HepG2 (cell line): Measurements from ENCODE around the gene CIAO3. TPM values are rescaled to one million over a fixed set of nuclear protein-coding genes. Genes with fewer than 3 reads are reported as not detected.

ENCODE experiments used
- CAMTA2 ChIP-seq: sonication (generic); formaldehyde crosslinking; IDR thresholded peaks from 2 replicates; pipeline ENCODE4 v1.4.0; 2020; ENCODE audit warnings: mild to moderate bottlenecking, missing genetic modification reagents, borderline replicate concordance
- DNMT1 ChIP-seq: sonication (generic); formaldehyde crosslinking; IDR thresholded peaks from 2 replicates; pipeline ENCODE4 v1.5.1; 2020; ENCODE audit warnings: mild to moderate bottlenecking, missing genetic modification reagents
- E2F5 ChIP-seq: sonication (generic); formaldehyde crosslinking; conservative IDR thresholded peaks from 2 replicates; pipeline ENCODE4 v1.4.0; 2020; ENCODE audit warnings: missing genetic modification reagents
- GLI4 ChIP-seq: sonication (generic); formaldehyde crosslinking; IDR thresholded peaks from 2 replicates; pipeline ENCODE4 v1.5.1; 2020; ENCODE audit warnings: missing genetic modification reagents, mild to moderate bottlenecking, moderate library complexity, borderline replicate concordance
- HNRNPH1 ChIP-seq: fragments of 200-400 bp; formaldehyde crosslinking; optimal IDR thresholded peaks from 2 replicates; pipeline ENCODE3; 2017; ENCODE audit warnings: mild to moderate bottlenecking, low read depth, low read length
- NFE2L1 ChIP-seq: sonication (generic); formaldehyde crosslinking; IDR thresholded peaks from 2 replicates; pipeline ENCODE4 v1.4.0; 2020; ENCODE audit warnings: missing genetic modification reagents, mild to moderate bottlenecking, borderline replicate concordance
- NKX3-1 ChIP-seq: sonication (generic); formaldehyde crosslinking; IDR thresholded peaks from 2 replicates; pipeline ENCODE4 v1.5.0; 2020; ENCODE audit warnings: missing genetic modification reagents
- ONECUT2 ChIP-seq: sonication (generic); formaldehyde crosslinking; IDR thresholded peaks from 2 replicates; pipeline ENCODE4 v1.4.0; 2020; ENCODE audit warnings: missing genetic modification reagents
- PHF20 ChIP-seq: sonication (generic); formaldehyde crosslinking; IDR thresholded peaks from 2 replicates; pipeline ENCODE4 v1.5.0; 2020; ENCODE audit warnings: mild to moderate bottlenecking, missing genetic modification reagents
- PITX1 ChIP-seq: sonication (generic); formaldehyde crosslinking; IDR thresholded peaks from 2 replicates; pipeline ENCODE4 v1.5.1; 2020; ENCODE audit warnings: mild to moderate bottlenecking, missing genetic modification reagents
- TBX2 ChIP-seq: sonication (generic); formaldehyde crosslinking; IDR thresholded peaks from 2 replicates; pipeline ENCODE4 v1.5.0; 2020; ENCODE audit warnings: missing genetic modification reagents, mild to moderate bottlenecking, borderline replicate concordance
- TFE3 ChIP-seq: IDR thresholded peaks from 2 replicates; pipeline ENCODE4 v1.6.1; 2016
- THAP9 ChIP-seq: sonication (generic); formaldehyde crosslinking; IDR thresholded peaks from 2 replicates; pipeline ENCODE4; 2020; ENCODE audit warnings: missing genetic modification reagents, mild to moderate bottlenecking, borderline replicate concordance
- ZFP36 ChIP-seq: fragments of 150-350 bp; IDR thresholded peaks from 2 replicates; pipeline ENCODE4 v1.6.1; 2018; ENCODE audit warnings: borderline replicate concordance, low read length, low read depth; ENCODE audit not compliant: partially characterized antibody
- ZNF383 ChIP-seq: sonication (generic); formaldehyde crosslinking; IDR thresholded peaks from 2 replicates; pipeline ENCODE4 v1.4.0; 2020; ENCODE audit warnings: missing genetic modification reagents, mild to moderate bottlenecking, borderline replicate concordance
- ZNF468 ChIP-seq: sonication (generic); formaldehyde crosslinking; IDR thresholded peaks from 2 replicates; pipeline ENCODE4 v1.8.0; 2022; ENCODE audit warnings: mild to moderate bottlenecking, moderate library complexity, missing genetic modification reagents
- ZNF563 ChIP-seq: sonication (generic); formaldehyde crosslinking; IDR thresholded peaks from 2 replicates; pipeline ENCODE4 v1.8.0; 2022; ENCODE audit warnings: mild to moderate bottlenecking, moderate library complexity, missing genetic modification reagents
- ZNF747 ChIP-seq: sonication (generic); formaldehyde crosslinking; IDR thresholded peaks from 2 replicates; pipeline ENCODE4 v1.8.1; 2023; ENCODE audit warnings: missing genetic modification reagents, mild to moderate bottlenecking, borderline replicate concordance
- polyA plus RNA-seq, 8 experiments: library from polyadenylated mRNA; depleted of rRNA in 3 of 8; stranded (reverse) in 7 of 8; unstranded in 1 of 8; fragments of >200 nt; fragmentation: Illumina TruSeq in 4 of 8; extraction: Trizol in 4 of 8; gene quantifications; 2 replicates each; pipeline versions ENCODE4 v1.2.1 to v1.2.3, GENCODE V29; 2011 to 2016; ENCODE audit warnings: low read depth in 4 of 8, missing spikeins in 1 of 8, mixed read lengths in 1 of 8; ENCODE audit not compliant: insufficient read depth in 1 of 8
- total RNA-seq, 5 experiments: library from RNA; depleted of rRNA; stranded (reverse); fragments of >200 nt; fragmentation: Illumina TruSeq; extraction: Trizol; gene quantifications; 2 replicates each; pipeline ENCODE4 v1.2.3, GENCODE V29; 2016; ENCODE audit warnings: low read depth in 1 of 5
- TF ChIP-seq, protein P1 (sequence below): sonication (generic); formaldehyde crosslinking; IDR thresholded peaks from 2 replicates; pipeline ENCODE4 v1.9.0; 2021; ENCODE audit warnings: missing genetic modification reagents, mild to moderate bottlenecking, borderline replicate concordance

CIAO3 gene
- total and polyA plus RNA-seq, 2 of the 13 experiments (the other 11 are each of a cell fraction or from before 2014, with no cell fraction given), result 21.7 to 25.0 TPM

DNA sequence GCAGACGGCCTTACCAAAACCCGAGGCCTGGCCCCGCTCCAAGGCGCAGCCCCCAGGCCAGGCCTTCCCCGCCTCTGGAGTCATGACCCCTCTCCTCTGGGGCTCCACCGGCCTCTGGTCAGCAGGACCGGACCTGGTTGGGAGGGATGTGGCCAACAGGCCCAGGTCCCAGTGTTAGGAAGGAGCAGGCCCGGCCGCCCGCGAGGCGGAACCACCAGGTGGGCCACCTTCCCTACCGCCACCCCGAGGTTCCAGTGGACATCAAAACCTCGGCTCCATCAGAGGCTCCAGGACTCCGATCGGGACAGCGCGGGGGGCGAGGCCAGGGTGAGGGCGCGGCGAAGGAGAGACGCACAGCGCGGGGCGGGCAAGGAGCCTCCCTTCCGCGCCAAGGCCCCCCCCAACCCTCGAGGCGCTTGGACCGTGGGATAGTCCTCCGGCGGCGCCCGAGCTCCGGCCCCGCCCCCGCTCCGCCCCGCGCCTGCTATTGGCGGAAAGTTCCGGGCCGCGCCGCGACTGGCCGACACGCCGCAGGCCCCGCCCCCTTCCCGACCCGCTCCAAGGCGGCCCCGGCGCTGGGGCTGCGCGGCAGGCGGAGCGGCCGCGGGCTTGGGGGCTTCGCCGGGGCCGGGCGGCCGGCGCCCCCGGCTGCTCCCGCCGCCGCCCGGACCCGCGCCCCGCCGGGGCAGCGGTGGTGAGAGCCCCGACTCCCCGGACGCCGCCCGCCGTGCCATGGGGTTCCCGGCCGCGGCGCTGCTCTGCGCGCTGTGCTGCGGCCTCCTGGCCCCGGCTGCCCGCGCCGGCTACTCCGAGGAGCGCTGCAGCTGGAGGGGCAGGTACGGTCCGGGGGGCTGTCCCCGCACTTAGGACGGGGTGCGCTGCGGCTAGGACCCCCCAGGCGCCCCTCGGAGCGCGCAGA lies 26.0 kb downstream of the CIAO3 start, which contains the start of gene METRN (continued):
- TF ChIP-seq TBX2 (peak; percentile 46; the same call in 1 of the 2 replicates), E2F5 (no peak), GLI4 (CRISPR knock-in tag) (no peak), ZNF747 (CRISPR knock-in tag) (0 out of 2 replicates have a peak, but pooled peaks have one; percentile 29), TFE3 (CRISPR knock-in tag) (no peak), ZNF468 (CRISPR knock-in tag) (no peak), NFE2L1 (CRISPR knock-in tag) (no peak), ONECUT2 (no peak), CAMTA2 (CRISPR knock-in tag) (no peak), ZNF563 (CRISPR knock-in tag) (0 out of 2 replicates have a peak, but pooled peaks have one; percentile 32), PHF20 (CRISPR knock-in tag) (no peak), DNMT1 (no peak), PITX1 (CRISPR knock-in tag) (peak; percentile 48; the same call in 1 of the 2 replicates), THAP9 (0 out of 2 replicates have a peak, but pooled peaks have one; percentile 31), NKX3-1 (CRISPR knock-in tag) (no peak), HNRNPH1 (no peak), ZFP36 (no peak), ZNF383 (no peak)
- TF ChIP-seq, protein P1, sequence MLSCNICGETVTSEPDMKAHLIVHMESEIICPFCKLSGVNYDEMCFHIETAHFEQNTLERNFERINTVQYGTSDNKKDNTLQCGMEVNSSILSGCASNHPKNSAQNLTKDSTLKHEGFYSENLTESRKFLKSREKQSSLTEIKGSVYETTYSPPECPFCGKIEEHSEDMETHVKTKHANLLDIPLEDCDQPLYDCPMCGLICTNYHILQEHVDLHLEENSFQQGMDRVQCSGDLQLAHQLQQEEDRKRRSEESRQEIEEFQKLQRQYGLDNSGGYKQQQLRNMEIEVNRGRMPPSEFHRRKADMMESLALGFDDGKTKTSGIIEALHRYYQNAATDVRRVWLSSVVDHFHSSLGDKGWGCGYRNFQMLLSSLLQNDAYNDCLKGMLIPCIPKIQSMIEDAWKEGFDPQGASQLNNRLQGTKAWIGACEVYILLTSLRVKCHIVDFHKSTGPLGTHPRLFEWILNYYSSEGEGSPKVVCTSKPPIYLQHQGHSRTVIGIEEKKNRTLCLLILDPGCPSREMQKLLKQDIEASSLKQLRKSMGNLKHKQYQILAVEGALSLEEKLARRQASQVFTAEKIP (CRISPR knock-in tag), result no peak
